Measurements from ENCODE around the gene SRCAP. TPM values are rescaled to one million over a fixed set of nuclear protein-coding genes. Genes with fewer than 3 reads are reported as not detected.
"Not testable (repeated sequence)": the region's sequence is repeated elsewhere in the genome, so short reads cannot be mapped to it uniquely, and the experiment has no call there.

SRCAP gene
- total and polyA plus RNA-seq, 8 donors = 1.2 to 70.1 (median 24.6) TPM

DNA sequence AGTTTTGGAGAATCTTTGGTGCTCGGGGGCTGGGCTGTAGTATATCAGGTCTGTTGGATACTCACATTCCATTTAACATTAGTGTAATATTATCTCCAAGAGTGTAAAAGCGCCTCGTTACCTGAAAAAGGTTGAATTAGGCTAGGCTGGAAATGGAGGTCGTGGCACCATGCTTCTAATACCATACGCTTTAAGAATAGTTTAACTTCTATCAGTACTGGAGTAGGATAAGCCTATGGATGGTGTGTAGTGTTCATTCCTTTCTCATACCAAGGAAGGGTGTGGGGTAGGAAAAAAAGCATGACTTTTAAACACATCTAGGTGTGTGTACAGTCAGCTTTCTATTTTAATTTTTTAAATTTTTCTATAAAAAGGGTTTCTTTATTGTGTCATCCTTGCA lies 2.0 kb downstream of the SRCAP start:
- Histone ChIP-seq H3K4me1 (peaks cover 16 to 40% (median 29%) of the 10 kb centered on the region in 4 donors), H3K4me3 (no peak overlapping the region), H3K27me3 (no peaks in the 10 kb centered on the region), H3K27ac (peak overlapping the region in 1 of 5 donors; percentile 43), H3K36me3 (peaks cover 53 to 60% (median 57%) of the 10 kb centered on the region in 4 donors), H3K9me3 (no peaks in the 10 kb centered on the region)
- TF ChIP-seq EP300 (IDR thresholded peaks at IDR 0.05) (no peak), CTCF (IDR thresholded peaks at IDR 0.05) (no peak), POLR2AphosphoS5 (IDR thresholded peaks at IDR 0.05) (no peak), POLR2A (IDR thresholded peaks at IDR 0.05) (no peak)
- no peak for DNase-seq
- 77 to 87% (median 82%) methylated on average over 5 of the region's 5 CpGs for WGBS, 5 donors
- intact Hi-C loops (cut with DNase I; ENCODE audit: low total_unique reads) = no loop called here

DNA sequence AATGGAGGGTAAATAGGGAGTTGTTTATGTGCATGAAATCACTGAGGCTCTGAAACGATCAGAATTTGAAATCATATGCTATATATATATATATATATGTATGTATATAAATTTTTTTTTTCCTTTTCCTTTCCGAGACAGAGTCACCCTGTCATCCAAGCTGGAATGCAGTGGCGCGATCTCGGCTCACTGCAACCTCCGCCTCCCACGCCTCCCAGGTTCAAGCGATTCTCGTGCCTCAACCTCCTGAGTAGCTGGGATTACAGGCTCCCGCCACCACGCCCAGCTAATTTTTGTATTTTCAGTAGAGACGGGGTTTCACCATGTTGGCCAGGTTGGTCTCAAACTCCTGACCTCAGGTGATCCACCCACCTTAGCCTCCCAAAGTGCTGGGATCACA lies 4.1 kb downstream of the SRCAP start:
- H3K27ac ChIP-seq; intact Hi-C loops (cut with DNase I; ENCODE audit: low total_unique reads); H3K9me3 ChIP-seq; DNase-seq; H3K4me3 ChIP-seq; H3K27me3 ChIP-seq: not testable (repeated sequence)
- 89 to 93% (median 92%) methylated on average over 12 of the region's 12 CpGs for WGBS, 5 donors
- Histone ChIP-seq H3K36me3 (peaks cover 73 to 81% (median 78%) of the 10 kb centered on the region in 4 donors), H3K4me1 (peaks cover 16 to 33% (median 20%) of the 10 kb centered on the region in 4 donors)

DNA sequence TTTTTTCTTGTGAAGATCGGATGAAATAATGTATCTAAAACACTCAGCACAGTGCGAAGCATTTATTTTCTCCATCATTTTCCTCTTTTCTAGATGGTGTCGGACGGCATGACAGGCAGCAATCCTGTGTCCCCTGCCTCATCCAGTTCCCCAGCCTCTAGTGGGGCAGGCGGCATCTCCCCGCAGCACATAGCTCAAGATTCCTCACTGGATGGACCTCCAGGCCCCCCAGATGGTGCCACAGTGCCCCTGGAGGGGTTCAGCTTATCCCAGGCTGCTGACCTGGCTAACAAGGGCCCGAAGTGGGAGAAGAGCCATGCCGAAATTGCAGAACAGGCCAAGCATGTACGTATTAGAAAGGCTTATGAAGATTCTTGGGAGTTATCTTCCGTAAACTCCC lies 5.0 kb downstream of the SRCAP start:
- intact Hi-C loops (cut with DNase I; ENCODE audit: low total_unique reads) = no loop called here
- peaks cover 16 to 33% (median 20%) of the 10 kb centered on the region in 4 donors for H3K4me1 ChIP-seq
- peaks cover 82 to 90% (median 87%) of the 10 kb centered on the region in 4 donors for H3K36me3 ChIP-seq

DNA sequence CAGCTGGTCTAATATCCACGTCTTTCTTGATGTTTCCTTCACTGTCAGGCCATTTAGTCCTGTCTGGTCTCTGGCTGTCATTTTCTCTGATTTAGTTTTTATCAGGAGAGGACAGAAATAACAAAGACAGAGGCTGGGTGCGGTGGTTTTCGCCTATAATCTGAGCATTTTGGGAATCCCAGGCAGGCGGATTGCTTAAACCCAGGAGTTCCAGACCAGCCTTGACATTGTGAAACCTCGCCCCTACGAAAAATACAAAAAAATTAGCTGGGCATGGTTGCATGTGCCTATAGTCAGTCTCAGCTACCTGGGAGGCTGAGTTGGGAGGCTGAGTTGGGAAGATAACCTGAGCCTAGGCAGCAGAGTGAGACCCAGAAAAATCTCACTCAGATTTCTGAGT lies 7.1 kb downstream of the SRCAP start:
- intact Hi-C loops (cut with DNase I; ENCODE audit: low total_unique reads) = no loop called here
- no peak overlapping the region for H3K27ac ChIP-seq

More for the DNA sequence above, 5.0 kb downstream of the SRCAP start:
- no peak for DNase-seq
- no peaks in the 10 kb centered on the region for H3K27me3 ChIP-seq
- no peaks in the 10 kb centered on the region for H3K9me3 ChIP-seq
- H3K4me3 ChIP-seq = no peak overlapping the region
- TF ChIP-seq POLR2AphosphoS5 (IDR thresholded peaks at IDR 0.05) = no peak
- TF ChIP-seq POLR2A (IDR thresholded peaks at IDR 0.05) = no peak
- no peak for TF ChIP-seq CTCF (IDR thresholded peaks at IDR 0.05)
- no peak for TF ChIP-seq EP300 (IDR thresholded peaks at IDR 0.05)
- WGBS, 5 donors = 91 to 97% (median 94%) methylated on average over 10 of the region's 10 CpGs
- no peak overlapping the region for H3K27ac ChIP-seq

More for the DNA sequence above, 7.1 kb downstream of the SRCAP start:
- Histone ChIP-seq H3K4me1 (peaks cover 0 to 12% (median 2%) of the 10 kb centered on the region in 4 donors), H3K9me3 (no peaks in the 10 kb centered on the region), H3K27me3 (no peaks in the 10 kb centered on the region), H3K4me3 (no peak overlapping the region), H3K36me3 (peaks cover 96 to 100% (median 100%) of the 10 kb centered on the region in 4 donors)
- TF ChIP-seq CTCF (IDR thresholded peaks at IDR 0.05) (no peak), EP300 (IDR thresholded peaks at IDR 0.05) (no peak), POLR2AphosphoS5 (IDR thresholded peaks at IDR 0.05) (no peak), POLR2A (IDR thresholded peaks at IDR 0.05) (no peak)
- no peak for DNase-seq
- 92 to 97% (median 93%) methylated on average over 6 of the region's 6 CpGs for WGBS, 5 donors

Data from stomach (tissue), 9 donors.